GM23338 (cell line): ENCODE data around the gene AUH.

Experiments
- CREB1 ChIP-seq: fragments of 250-450 bp; sonication (Bioruptor Pico); IDR thresholded peaks from 2 replicates; pipeline ENCODE4 v1.5.0; 2020; ENCODE audit warnings: low read depth, mild to moderate bottlenecking, moderate library complexity
- CTCF ChIP-seq, 2 experiments: fragments of 200-600 bp in 1 of 2; sonication (generic) in 1 of 2; conservative IDR thresholded peaks; 2 replicates each; pipeline versions ENCODE4 v1.5.1 to v1.6.1; 2016 to 2017; ENCODE audit warnings: antibody characterized with exemption in 2 of 2, low read depth in 2 of 2, mild to moderate bottlenecking in 2 of 2, moderate library complexity in 1 of 2
- EZH2 ChIP-seq: fragments of 200-600 bp; sonication (generic); IDR thresholded peaks from one replicate; pipeline ENCODE4 v1.8.0; 2017; ENCODE audit warnings: antibody characterized with exemption, mild to moderate bottlenecking, low read depth; ENCODE audit not compliant: unreplicated experiment
- EZH2phosphoT487 ChIP-seq: fragments of 200-600 bp; sonication (generic); IDR thresholded peaks from one replicate; pipeline ENCODE4 v1.8.1; 2018; ENCODE audit warnings: antibody characterized with exemption; ENCODE audit not compliant: unreplicated experiment
- JUNB ChIP-seq: IDR thresholded peaks from one replicate; pipeline ENCODE4 v1.6.1; 2016; ENCODE audit warnings: antibody characterized with exemption; ENCODE audit not compliant: unreplicated experiment
- NANOG ChIP-seq: IDR thresholded peaks from 2 replicates; pipeline ENCODE4 v1.6.1; 2016; ENCODE audit warnings: antibody characterized with exemption, borderline replicate concordance
- POLR2AphosphoS5 ChIP-seq: IDR thresholded peaks from 2 replicates; pipeline ENCODE4 v1.6.1; 2016; ENCODE audit warnings: antibody characterized with exemption, low read depth
- REST ChIP-seq: IDR thresholded peaks from one replicate; pipeline ENCODE4 v1.6.1; 2018; ENCODE audit warnings: antibody characterized with exemption; ENCODE audit not compliant: unreplicated experiment
- STAT1 ChIP-seq: IDR thresholded peaks from one replicate; pipeline ENCODE4 v1.6.1; 2016; ENCODE audit warnings: antibody characterized with exemption; ENCODE audit not compliant: unreplicated experiment
- ZNF331 ChIP-seq: fragments of 250-450 bp; sonication (Bioruptor Pico); IDR thresholded peaks from 2 replicates; pipeline ENCODE4 v1.5.0; 2020; ENCODE audit warnings: low read depth, mild to moderate bottlenecking, moderate library complexity
- ZNF462 ChIP-seq: fragments of 250-450 bp; sonication (Bioruptor Pico); IDR thresholded peaks from 2 replicates; pipeline ENCODE4 v1.5.0; 2020; ENCODE audit warnings: mild to moderate bottlenecking, moderate library complexity

GRCh38 chr9:91383577-91383976 lies 21.9 kb upstream of the AUH start:
- TF ChIP-seq NANOG = no peak
- no peak for TF ChIP-seq CTCF (conservative IDR thresholded peaks at IDR 0.05; ENCODE audit: low read depth in 2 of 2)
- TF ChIP-seq EZH2phosphoT487 = no peak
- no peak for TF ChIP-seq STAT1
- no peak for TF ChIP-seq CREB1 (CRISPR knock-in tag)
- TF ChIP-seq REST = no peak
- TF ChIP-seq POLR2AphosphoS5 = no peak
- no peak for TF ChIP-seq EZH2
- TF ChIP-seq ZNF331 (CRISPR knock-in tag) = no peak
- no peak for TF ChIP-seq JUNB
- TF ChIP-seq ZNF462 (CRISPR knock-in tag) = no peak
